WTC11 (cell line): ENCODE results near the gene OTUD3. TPM values are rescaled to one million over a fixed set of nuclear protein-coding genes. Genes with fewer than 3 reads are reported as not detected.

Experiments used
- ATAC-seq: fragments of 200-7000 bp; cut with Tn5 transposase; 2 replicates; pipeline ENCODE4 v1.10.0; 2021; ENCODE audit warnings: mild to moderate bottlenecking, moderate library complexity
- CTCF ChIA-PET: fragments of 300-600 bp; sonication (Branson Sonifier 250); formaldehyde crosslinking; loops from one replicate; lab custom pipeline; 2021; ENCODE audit warnings: antibody characterized with exemption; lab: Charles Lee
- POLR2A ChIA-PET: fragments of 350-600 bp; sonication (Branson Sonifier 250); formaldehyde crosslinking; loops from one replicate; lab custom pipeline; 2021; ENCODE audit warnings: antibody characterized with exemption; lab: Charles Lee
- DNase-seq: peaks from one replicate; pipeline ENCODE4 v3.0.0; 2021; ENCODE audit warnings: low spot score
- H3K27ac Mint-ChIP-seq: 2 replicates; pipeline ENCODE4 v1.8.0; 2021; ENCODE audit warnings: mixed read lengths
- H3K27me3 Mint-ChIP-seq: 2 replicates; pipeline ENCODE4 v1.8.0; 2021; ENCODE audit warnings: low read depth, mild to moderate bottlenecking, moderate library complexity, mixed read lengths
- H3K36me3 Mint-ChIP-seq: 2 replicates; pipeline ENCODE4 v1.8.0; 2021; ENCODE audit warnings: mixed read lengths
- H3K4me1 Mint-ChIP-seq: 2 replicates; pipeline ENCODE4 v1.8.0; 2022; ENCODE audit warnings: mixed read lengths
- H3K4me3 Mint-ChIP-seq: 2 replicates; pipeline ENCODE4 v1.8.0; 2021; ENCODE audit warnings: mild to moderate bottlenecking, moderate library complexity, mixed read lengths
- H3K9me3 Mint-ChIP-seq: 2 replicates; pipeline ENCODE4 v1.8.0; 2021; ENCODE audit warnings: mixed read lengths
- CBFB ChIP-seq: sonication (generic); formaldehyde crosslinking; IDR thresholded peaks from 2 replicates; pipeline ENCODE4 v1.8.1; 2022; ENCODE audit warnings: mild to moderate bottlenecking, low read depth, missing genetic modification reagents
- ETV6 ChIP-seq: sonication (generic); formaldehyde crosslinking; IDR thresholded peaks from 2 replicates; pipeline ENCODE4 v1.8.1; 2022; ENCODE audit warnings: mild to moderate bottlenecking, missing genetic modification reagents
- FOXJ3 ChIP-seq: sonication (generic); formaldehyde crosslinking; IDR thresholded peaks from 2 replicates; pipeline ENCODE4 v1.9.0; 2021; ENCODE audit warnings: missing genetic modification reagents, mild to moderate bottlenecking, borderline replicate concordance
- GRHL2 ChIP-seq: fragments of 250-450 bp; sonication (Bioruptor Pico); IDR thresholded peaks from 2 replicates; pipeline ENCODE4 v1.8.0; 2022; ENCODE audit warnings: mild to moderate bottlenecking, moderate library complexity; ENCODE audit not compliant: insufficient replicate concordance, severe bottlenecking
- HMGA2 ChIP-seq: fragments of 250-450 bp; sonication (Bioruptor Pico); IDR thresholded peaks from 2 replicates; pipeline ENCODE4 v1.4.0; 2021; ENCODE audit warnings: mild to moderate bottlenecking, moderate library complexity
- MYBL2 ChIP-seq: sonication (generic); formaldehyde crosslinking; IDR thresholded peaks from 2 replicates; pipeline ENCODE4 v1.8.1; 2023; ENCODE audit warnings: mild to moderate bottlenecking, moderate library complexity, missing genetic modification reagents
- OVOL2 ChIP-seq: fragments of 250-450 bp; sonication (Bioruptor Pico); IDR thresholded peaks from 2 replicates; pipeline ENCODE4 v1.9.0; 2021; ENCODE audit warnings: mild to moderate bottlenecking, borderline replicate concordance
- PRRX2 ChIP-seq: fragments of 250-450 bp; sonication (Bioruptor Pico); IDR thresholded peaks from 2 replicates; pipeline ENCODE4 v1.8.0; 2021; ENCODE audit warnings: mild to moderate bottlenecking
- SOX15 ChIP-seq: fragments of 250-450 bp; sonication (Bioruptor Pico); IDR thresholded peaks from 2 replicates; pipeline ENCODE4 v1.9.0; 2021; ENCODE audit warnings: mild to moderate bottlenecking
- TP53 ChIP-seq: sonication (generic); formaldehyde crosslinking; IDR thresholded peaks from 2 replicates; pipeline ENCODE4 v1.8.1; 2023; ENCODE audit warnings: mild to moderate bottlenecking, missing genetic modification reagents
- ZNF121 ChIP-seq: sonication (generic); formaldehyde crosslinking; IDR thresholded peaks from 2 replicates; pipeline ENCODE4 v1.8.0; 2023; ENCODE audit warnings: missing genetic modification reagents
- ZNF138 ChIP-seq: sonication (generic); formaldehyde crosslinking; conservative IDR thresholded peaks from 2 replicates; pipeline ENCODE4 v1.8.1; 2022; ENCODE audit warnings: mild to moderate bottlenecking, moderate library complexity, missing genetic modification reagents
- total RNA-seq: library from RNA; stranded (reverse); gene quantifications from 3 replicates; pipeline ENCODE4 v1.2.3, GENCODE V29; 2021
- TF ChIP-seq, protein P1 (sequence below): sonication (generic); formaldehyde crosslinking; IDR thresholded peaks from 2 replicates; pipeline ENCODE4 v1.8.1; 2023; ENCODE audit warnings: mild to moderate bottlenecking, missing genetic modification reagents
- TF ChIP-seq, protein P2 (sequence below): sonication (generic); formaldehyde crosslinking; IDR thresholded peaks from 2 replicates; pipeline ENCODE4 v1.8.1; 2023; ENCODE audit warnings: mild to moderate bottlenecking, missing genetic modification reagents, borderline replicate concordance
- TF ChIP-seq, protein P3 (sequence below): sonication (generic); formaldehyde crosslinking; IDR thresholded peaks from 2 replicates; pipeline ENCODE4 v1.8.0; 2022; ENCODE audit warnings: mild to moderate bottlenecking, missing genetic modification reagents
- TF ChIP-seq, protein P4 (sequence below): sonication (generic); formaldehyde crosslinking; IDR thresholded peaks from 2 replicates; pipeline ENCODE4 v1.8.1; 2023; ENCODE audit warnings: mild to moderate bottlenecking, missing genetic modification reagents, moderate library complexity
- TF ChIP-seq, protein P5 (sequence below): sonication (generic); formaldehyde crosslinking; IDR thresholded peaks from 2 replicates; pipeline ENCODE4 v1.8.1; 2022; ENCODE audit warnings: mild to moderate bottlenecking, moderate library complexity, missing genetic modification reagents
- TF ChIP-seq, protein P6 (sequence below): sonication (generic); formaldehyde crosslinking; IDR thresholded peaks from 2 replicates; pipeline ENCODE4 v1.8.0; 2023; ENCODE audit warnings: missing genetic modification reagents, mild to moderate bottlenecking, borderline replicate concordance

The OTUD3 gene
- total RNA-seq, 1 experiment from 2014 or later, result 16.1 TPM

DNA sequence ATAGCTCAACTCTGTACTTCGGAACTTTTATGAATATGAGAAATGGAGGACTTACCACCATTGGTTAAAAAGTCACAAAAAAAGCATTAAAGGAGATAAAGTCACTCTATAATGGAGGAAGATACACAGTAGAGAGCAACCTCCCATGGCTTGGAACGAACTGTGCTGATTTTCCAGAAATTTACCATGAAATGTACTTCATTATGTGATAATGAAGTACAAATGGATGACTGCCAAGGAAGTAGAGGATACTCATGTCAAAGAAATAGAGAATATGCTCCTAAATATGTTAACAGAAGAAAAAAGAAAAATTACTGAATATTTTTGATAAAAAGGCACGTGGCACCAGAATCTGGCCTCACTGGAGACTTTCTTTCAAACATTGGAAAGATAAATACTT is 64.8 kb downstream of the OTUD3 start:
- CTCF ChIA-PET, result no interaction called here

More for the DNA sequence above, 64.8 kb downstream of the OTUD3 start:
- DNase-seq, result no peak
- ATAC-seq, result no peak
- POLR2A ChIA-PET, result interaction anchor here (0.7 kb wide), 1 partner anchor 28 kb away, joined by 3 read pairs; no protein-coding TSS in a partner anchor
- peaks cover 20% of the 10 kb centered on the region for H3K4me1 Mint-ChIP-seq
- no peak overlapping the region for H3K4me3 Mint-ChIP-seq
- no peak overlapping the region for H3K27ac Mint-ChIP-seq
- no peaks in the 10 kb centered on the region for H3K27me3 Mint-ChIP-seq
- TF ChIP-seq MYBL2 (CRISPR knock-in tag) (no peak), ZNF121 (CRISPR knock-in tag) (no peak), PRRX2 (CRISPR knock-in tag) (no peak), GRHL2 (no peak), ETV6 (CRISPR knock-in tag) (no peak), FOXJ3 (no peak), TP53 (CRISPR knock-in tag) (no peak), SOX15 (no peak), OVOL2 (CRISPR knock-in tag) (no peak), HMGA2 (CRISPR knock-in tag) (no peak), CBFB (CRISPR knock-in tag) (no peak), ZNF138 (no peak)
- TF ChIP-seq, protein P1, sequence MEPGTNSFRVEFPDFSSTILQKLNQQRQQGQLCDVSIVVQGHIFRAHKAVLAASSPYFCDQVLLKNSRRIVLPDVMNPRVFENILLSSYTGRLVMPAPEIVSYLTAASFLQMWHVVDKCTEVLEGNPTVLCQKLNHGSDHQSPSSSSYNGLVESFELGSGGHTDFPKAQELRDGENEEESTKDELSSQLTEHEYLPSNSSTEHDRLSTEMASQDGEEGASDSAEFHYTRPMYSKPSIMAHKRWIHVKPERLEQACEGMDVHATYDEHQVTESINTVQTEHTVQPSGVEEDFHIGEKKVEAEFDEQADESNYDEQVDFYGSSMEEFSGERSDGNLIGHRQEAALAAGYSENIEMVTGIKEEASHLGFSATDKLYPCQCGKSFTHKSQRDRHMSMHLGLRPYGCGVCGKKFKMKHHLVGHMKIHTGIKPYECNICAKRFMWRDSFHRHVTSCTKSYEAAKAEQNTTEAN (CRISPR knock-in tag), result no peak
- TF ChIP-seq, protein P2, sequence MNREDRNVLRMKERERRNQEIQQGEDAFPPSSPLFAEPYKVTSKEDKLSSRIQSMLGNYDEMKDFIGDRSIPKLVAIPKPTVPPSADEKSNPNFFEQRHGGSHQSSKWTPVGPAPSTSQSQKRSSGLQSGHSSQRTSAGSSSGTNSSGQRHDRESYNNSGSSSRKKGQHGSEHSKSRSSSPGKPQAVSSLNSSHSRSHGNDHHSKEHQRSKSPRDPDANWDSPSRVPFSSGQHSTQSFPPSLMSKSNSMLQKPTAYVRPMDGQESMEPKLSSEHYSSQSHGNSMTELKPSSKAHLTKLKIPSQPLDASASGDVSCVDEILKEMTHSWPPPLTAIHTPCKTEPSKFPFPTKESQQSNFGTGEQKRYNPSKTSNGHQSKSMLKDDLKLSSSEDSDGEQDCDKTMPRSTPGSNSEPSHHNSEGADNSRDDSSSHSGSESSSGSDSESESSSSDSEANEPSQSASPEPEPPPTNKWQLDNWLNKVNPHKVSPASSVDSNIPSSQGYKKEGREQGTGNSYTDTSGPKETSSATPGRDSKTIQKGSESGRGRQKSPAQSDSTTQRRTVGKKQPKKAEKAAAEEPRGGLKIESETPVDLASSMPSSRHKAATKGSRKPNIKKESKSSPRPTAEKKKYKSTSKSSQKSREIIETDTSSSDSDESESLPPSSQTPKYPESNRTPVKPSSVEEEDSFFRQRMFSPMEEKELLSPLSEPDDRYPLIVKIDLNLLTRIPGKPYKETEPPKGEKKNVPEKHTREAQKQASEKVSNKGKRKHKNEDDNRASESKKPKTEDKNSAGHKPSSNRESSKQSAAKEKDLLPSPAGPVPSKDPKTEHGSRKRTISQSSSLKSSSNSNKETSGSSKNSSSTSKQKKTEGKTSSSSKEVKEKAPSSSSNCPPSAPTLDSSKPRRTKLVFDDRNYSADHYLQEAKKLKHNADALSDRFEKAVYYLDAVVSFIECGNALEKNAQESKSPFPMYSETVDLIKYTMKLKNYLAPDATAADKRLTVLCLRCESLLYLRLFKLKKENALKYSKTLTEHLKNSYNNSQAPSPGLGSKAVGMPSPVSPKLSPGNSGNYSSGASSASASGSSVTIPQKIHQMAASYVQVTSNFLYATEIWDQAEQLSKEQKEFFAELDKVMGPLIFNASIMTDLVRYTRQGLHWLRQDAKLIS (CRISPR knock-in tag), result no peak
- TF ChIP-seq, protein P3, sequence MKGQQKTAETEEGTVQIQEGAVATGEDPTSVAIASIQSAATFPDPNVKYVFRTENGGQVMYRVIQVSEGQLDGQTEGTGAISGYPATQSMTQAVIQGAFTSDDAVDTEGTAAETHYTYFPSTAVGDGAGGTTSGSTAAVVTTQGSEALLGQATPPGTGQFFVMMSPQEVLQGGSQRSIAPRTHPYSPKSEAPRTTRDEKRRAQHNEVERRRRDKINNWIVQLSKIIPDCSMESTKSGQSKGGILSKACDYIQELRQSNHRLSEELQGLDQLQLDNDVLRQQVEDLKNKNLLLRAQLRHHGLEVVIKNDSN (CRISPR knock-in tag), result no peak
- TF ChIP-seq, protein P4, sequence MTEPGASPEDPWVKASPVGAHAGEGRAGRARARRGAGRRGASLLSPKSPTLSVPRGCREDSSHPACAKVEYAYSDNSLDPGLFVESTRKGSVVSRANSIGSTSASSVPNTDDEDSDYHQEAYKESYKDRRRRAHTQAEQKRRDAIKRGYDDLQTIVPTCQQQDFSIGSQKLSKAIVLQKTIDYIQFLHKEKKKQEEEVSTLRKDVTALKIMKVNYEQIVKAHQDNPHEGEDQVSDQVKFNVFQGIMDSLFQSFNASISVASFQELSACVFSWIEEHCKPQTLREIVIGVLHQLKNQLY (CRISPR knock-in tag), result no peak
- TF ChIP-seq, protein P5, sequence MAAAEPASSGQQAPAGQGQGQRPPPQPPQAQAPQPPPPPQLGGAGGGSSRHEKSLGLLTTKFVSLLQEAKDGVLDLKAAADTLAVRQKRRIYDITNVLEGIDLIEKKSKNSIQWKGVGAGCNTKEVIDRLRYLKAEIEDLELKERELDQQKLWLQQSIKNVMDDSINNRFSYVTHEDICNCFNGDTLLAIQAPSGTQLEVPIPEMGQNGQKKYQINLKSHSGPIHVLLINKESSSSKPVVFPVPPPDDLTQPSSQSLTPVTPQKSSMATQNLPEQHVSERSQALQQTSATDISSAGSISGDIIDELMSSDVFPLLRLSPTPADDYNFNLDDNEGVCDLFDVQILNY, result no peak
- TF ChIP-seq, protein P6, sequence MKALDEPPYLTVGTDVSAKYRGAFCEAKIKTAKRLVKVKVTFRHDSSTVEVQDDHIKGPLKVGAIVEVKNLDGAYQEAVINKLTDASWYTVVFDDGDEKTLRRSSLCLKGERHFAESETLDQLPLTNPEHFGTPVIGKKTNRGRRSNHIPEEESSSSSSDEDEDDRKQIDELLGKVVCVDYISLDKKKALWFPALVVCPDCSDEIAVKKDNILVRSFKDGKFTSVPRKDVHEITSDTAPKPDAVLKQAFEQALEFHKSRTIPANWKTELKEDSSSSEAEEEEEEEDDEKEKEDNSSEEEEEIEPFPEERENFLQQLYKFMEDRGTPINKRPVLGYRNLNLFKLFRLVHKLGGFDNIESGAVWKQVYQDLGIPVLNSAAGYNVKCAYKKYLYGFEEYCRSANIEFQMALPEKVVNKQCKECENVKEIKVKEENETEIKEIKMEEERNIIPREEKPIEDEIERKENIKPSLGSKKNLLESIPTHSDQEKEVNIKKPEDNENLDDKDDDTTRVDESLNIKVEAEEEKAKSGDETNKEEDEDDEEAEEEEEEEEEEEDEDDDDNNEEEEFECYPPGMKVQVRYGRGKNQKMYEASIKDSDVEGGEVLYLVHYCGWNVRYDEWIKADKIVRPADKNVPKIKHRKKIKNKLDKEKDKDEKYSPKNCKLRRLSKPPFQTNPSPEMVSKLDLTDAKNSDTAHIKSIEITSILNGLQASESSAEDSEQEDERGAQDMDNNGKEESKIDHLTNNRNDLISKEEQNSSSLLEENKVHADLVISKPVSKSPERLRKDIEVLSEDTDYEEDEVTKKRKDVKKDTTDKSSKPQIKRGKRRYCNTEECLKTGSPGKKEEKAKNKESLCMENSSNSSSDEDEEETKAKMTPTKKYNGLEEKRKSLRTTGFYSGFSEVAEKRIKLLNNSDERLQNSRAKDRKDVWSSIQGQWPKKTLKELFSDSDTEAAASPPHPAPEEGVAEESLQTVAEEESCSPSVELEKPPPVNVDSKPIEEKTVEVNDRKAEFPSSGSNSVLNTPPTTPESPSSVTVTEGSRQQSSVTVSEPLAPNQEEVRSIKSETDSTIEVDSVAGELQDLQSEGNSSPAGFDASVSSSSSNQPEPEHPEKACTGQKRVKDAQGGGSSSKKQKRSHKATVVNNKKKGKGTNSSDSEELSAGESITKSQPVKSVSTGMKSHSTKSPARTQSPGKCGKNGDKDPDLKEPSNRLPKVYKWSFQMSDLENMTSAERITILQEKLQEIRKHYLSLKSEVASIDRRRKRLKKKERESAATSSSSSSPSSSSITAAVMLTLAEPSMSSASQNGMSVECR (CRISPR knock-in tag), result no peak
- TF ChIP-seq, all 79 proteins: peak for 0
- peaks cover 10% of the 10 kb centered on the region for H3K9me3 Mint-ChIP-seq
- no peaks in the 10 kb centered on the region; the same call in 1 of the 2 replicates for H3K36me3 Mint-ChIP-seq
